Omental fat pad (tissue), 4 donors: ENCODE data around the gene UCN2. TPM values are rescaled to one million over a fixed set of nuclear protein-coding genes. Genes with fewer than 3 reads are reported as not detected.

Experiments
- ATAC-seq: fragments of 150-250 bp; one replicate; pipeline ENCODE4 v1.9.1; 2016; ENCODE audit warnings: mild to moderate bottlenecking, moderate library complexity; ENCODE audit not compliant: low FRiP score
- DNase-seq: peaks from one replicate; pipeline ENCODE4 v3.0.0-alpha.2; 2019; ENCODE audit warnings: low spot score
- small RNA-seq: library from RNA; depleted of rRNA; stranded (forward); fragments of <200 nt; gene quantifications from one replicate; pipeline ENCODE3, GENCODE V24; 2016
- total RNA-seq, 4 donors: library from RNA; depleted of rRNA; stranded (reverse); fragments of >200 nt; gene quantifications; one replicate each; pipeline ENCODE4 v1.1.0, GENCODE V29; 2016
- TF ChIP-seq, protein P1 (sequence below), 3 donors: fragments of 450-650 bp; IDR thresholded peaks; one replicate each; pipeline ENCODE4 v1.5.1; 2016 to 2017; ENCODE audit warnings: antibody characterized with exemption in 3 of 3, mild to moderate bottlenecking in 3 of 3, moderate library complexity in 2 of 3

The UCN2 gene
- total RNA-seq, 4 donors from 2014 or later, result 0.28 TPM; not detected in 3

DNA sequence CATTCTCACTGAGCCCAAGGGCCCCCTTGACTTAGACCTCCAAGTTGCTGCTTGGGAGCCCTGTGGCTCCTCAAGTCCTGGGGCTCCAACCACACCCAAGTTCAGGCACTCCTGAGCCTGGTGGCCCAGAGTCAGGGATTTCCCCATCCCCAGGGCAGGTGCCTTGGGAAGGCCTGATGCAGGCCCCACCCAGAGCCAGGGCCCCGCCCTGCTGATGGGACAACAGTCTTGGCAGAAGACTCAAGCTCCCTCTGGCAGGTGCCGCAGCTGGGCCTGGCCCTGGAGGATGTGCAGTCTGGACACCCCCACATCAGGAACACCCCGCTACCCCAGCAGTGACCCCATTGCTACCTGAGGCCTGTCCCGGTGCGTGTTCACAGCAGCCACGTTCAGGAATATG is 41.9 kb downstream of the UCN2 start:
- ATAC-seq (no peak), DNase-seq (no peak)
- TF ChIP-seq, protein P1, sequence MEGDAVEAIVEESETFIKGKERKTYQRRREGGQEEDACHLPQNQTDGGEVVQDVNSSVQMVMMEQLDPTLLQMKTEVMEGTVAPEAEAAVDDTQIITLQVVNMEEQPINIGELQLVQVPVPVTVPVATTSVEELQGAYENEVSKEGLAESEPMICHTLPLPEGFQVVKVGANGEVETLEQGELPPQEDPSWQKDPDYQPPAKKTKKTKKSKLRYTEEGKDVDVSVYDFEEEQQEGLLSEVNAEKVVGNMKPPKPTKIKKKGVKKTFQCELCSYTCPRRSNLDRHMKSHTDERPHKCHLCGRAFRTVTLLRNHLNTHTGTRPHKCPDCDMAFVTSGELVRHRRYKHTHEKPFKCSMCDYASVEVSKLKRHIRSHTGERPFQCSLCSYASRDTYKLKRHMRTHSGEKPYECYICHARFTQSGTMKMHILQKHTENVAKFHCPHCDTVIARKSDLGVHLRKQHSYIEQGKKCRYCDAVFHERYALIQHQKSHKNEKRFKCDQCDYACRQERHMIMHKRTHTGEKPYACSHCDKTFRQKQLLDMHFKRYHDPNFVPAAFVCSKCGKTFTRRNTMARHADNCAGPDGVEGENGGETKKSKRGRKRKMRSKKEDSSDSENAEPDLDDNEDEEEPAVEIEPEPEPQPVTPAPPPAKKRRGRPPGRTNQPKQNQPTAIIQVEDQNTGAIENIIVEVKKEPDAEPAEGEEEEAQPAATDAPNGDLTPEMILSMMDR (IDR thresholded peaks at IDR 0.05), result no peak

DNA sequence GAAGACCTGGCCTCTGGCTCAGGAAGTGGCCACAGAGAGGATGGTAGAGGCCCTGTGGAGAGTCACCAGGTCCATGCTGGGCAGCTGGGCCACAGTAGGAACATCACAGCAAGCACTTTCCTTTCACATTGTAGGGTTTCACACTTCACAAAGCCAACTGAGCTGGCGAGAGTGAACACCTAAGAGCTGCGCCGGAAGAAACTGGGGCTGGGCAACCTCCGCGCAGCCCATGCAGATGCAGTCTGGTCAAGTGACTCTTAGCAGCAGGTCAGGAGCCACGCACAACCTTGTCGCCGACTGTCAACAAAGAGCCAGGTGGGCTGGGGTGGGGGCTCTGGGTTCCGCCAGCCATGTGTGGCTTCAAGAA is 44.3 kb downstream of the UCN2 start:
- TF ChIP-seq, protein P1 (IDR thresholded peaks at IDR 0.05), result no peak
- ATAC-seq (no peak), DNase-seq (no peak)

DNA sequence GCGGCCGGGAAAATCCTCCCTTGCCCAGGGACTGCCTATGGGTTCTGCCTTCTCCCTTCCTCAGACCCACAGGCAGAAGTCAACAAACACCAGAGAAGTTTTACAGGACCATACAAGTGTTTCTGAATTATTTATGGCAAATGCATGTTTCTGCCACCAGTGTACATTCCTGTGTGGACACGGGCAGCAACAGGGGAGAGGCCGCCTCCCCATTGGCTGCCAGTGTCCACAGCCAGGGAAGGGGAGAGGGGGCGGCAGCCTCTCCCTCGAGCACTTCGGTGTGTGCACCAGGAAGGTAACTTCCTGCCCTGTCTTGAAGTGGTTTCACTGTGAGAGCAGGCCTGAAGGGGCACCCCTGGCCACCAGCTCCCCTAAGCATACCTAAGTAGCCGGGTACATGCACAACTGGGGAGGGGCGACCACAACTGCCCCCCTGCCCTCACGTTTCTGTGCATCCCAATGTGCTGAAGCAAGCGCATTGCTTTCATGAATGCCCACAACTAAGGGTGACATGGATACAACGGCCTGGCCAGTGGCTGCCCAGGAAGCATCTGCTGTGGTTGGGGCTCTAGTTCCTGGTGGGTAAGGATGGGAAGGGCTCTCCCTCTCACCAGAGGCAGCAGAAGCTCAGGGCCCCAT is 44.8 kb downstream of the UCN2 start:
- TF ChIP-seq, protein P1 (IDR thresholded peaks at IDR 0.05), result no peak
- ATAC-seq, result no peak
- DNase-seq, result no peak

DNA sequence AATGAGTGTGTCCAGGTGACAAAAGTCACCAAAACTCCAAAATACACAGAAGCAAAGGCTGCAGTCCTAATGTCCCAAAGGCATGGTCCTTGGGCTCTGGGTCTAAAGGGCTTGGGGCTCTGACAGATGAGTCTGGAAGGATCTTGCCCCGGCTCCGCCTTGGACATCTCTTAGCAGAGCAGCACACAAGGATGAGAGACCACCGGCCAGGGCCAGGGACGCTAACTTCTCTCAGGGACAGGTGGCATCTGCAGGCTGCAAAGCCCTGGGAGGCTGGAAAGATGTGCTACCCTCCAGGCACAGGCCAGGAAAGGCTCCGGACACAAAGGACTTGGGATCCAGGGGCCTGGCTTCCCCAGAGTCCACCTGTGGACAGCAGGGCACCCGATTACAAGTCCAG is 45.5 kb downstream of the UCN2 start:
- ATAC-seq (no peak), DNase-seq (no peak)
- TF ChIP-seq, protein P1 (IDR thresholded peaks at IDR 0.05), result no peak

DNA sequence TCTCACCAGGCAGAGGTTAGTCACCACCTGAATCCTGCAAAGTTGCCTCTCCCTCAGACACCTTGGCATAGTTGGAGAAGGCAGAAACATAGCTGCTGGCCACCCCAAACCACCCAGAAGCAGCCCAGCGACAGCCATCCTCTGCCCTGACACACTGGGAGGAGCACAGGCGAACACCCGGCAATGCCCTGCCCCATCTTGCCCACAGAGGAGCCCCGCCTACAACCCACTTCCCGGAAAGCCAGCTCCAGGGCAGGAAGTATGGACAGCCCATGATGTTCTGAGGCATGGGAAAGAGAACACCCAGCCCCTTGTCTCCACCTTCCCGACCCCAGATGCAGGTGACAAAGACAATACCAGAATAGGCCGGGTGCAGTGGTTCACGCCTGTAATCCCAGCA is 47.0 kb downstream of the UCN2 start:
- ATAC-seq (no peak), DNase-seq (no peak)
- TF ChIP-seq, protein P1 (IDR thresholded peaks at IDR 0.05), result no peak

DNA sequence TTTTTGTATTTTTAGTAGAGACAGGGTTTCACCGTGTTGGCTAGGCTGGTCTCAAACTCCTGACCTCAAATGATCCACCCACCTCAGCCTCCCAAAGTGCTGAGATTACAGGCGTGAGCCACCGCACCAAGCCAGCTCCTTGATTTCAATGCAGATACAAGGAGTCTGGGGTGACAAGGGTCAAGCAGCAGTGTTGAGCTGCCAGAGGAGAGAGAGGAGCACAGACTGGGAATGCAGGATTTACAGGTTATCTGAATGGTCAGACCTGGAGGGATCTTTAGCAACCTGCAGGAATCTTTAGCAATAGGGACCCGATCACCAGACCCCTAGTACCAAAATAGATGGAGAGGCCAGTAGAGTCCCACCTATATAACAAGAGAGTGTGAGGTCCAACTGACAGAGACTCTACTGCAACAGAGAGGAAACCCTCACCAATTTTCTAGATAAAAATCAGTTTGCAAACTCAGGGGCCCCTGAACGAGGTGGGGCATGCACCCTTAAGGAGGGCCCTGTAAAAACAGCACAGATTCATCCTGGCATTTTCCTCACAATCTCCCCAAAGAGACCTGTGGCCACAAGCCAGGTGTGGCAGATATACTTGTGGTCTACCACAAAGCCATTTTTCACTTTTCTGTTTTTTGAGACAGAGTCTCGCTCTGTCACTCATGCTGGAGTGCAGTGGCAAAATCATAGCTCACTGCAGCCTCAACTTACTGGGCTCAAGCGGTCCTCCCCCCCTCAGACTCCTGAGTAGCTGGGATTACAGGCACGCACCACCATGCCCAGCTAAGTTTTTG is 49.0 kb downstream of the UCN2 start:
- ATAC-seq (no peak), DNase-seq (no peak)
- TF ChIP-seq, protein P1 (IDR thresholded peaks at IDR 0.05), result no peak

Small RNAs within 50 kb of the gene (small RNA-seq; reads per million reads assigned to genes)
- gene MIR6823, result not detected

Other genes with a start within 250 kb of the UCN2 start
- gene SPINK8, start 230.1 kb downstream of the UCN2 start, total RNA-seq, result not detected
- gene FBXW12, start 191.6 kb downstream of the UCN2 start, total RNA-seq, result not detected
- 10 to 100 TPM; 66.7 to 91.3 (median 77.1) TPM for gene PLXNB1, start 133.7 kb downstream of the UCN2 start, total RNA-seq
- 10 to 100 TPM; 11.6 to 15.1 (median 13.6) TPM for gene CCDC51, start 123.7 kb downstream of the UCN2 start, total RNA-seq
- gene TMA7, start 123.5 kb downstream of the UCN2 start, total RNA-seq, result 100 to 1,000 TPM; 239 to 266 (median 255) TPM
- 1 to 10 TPM; 4.0 to 6.5 (median 5.5) TPM for gene ATRIP, start 117.0 kb downstream of the UCN2 start, total RNA-seq
- 100 to 1,000 TPM in 3 of 4 donors, 10 to 100 TPM in 1; 99.5 to 120 (median 118) TPM for gene SHISA5, start 59.6 kb downstream of the UCN2 start, total RNA-seq
- 10 to 100 TPM in 1 of 4 donors, 1 to 10 TPM in 3; 1.9 to 16.2 (median 3.2) TPM for gene PFKFB4, start 7.0 kb downstream of the UCN2 start, total RNA-seq
- 1 to 10 TPM in 3 of 4 donors, under 1 TPM in 1; 0.31 to 2.2 (median 1.9) TPM for gene COL7A1, start 31.5 kb upstream of the UCN2 start, total RNA-seq
- gene UQCRC1, start 45.9 kb upstream of the UCN2 start, total RNA-seq, result 100 to 1,000 TPM; 207 to 282 (median 254) TPM
- not detected for gene TMEM89, start 58.0 kb upstream of the UCN2 start, total RNA-seq
- gene SLC26A6, start 71.7 kb upstream of the UCN2 start, total RNA-seq, result 10 to 100 TPM in 3 of 4 donors, 1 to 10 TPM in 1; 9.9 to 17.8 (median 14.6) TPM
- 1 to 10 TPM in 2 of 4 donors, under 1 TPM in 2; 0.48 to 2.2 (median 1.1) TPM for gene CELSR3, start 99.1 kb upstream of the UCN2 start, total RNA-seq
- gene NCKIPSD, start 122.1 kb upstream of the UCN2 start, total RNA-seq, result 10 to 100 TPM; 18.9 to 60.2 (median 39.9) TPM
- gene IP6K2, start 153.4 kb upstream of the UCN2 start, total RNA-seq, result 10 to 100 TPM; 35.8 to 77.9 (median 73.3) TPM